ENCODE data around the gene CDSN.

DNA sequence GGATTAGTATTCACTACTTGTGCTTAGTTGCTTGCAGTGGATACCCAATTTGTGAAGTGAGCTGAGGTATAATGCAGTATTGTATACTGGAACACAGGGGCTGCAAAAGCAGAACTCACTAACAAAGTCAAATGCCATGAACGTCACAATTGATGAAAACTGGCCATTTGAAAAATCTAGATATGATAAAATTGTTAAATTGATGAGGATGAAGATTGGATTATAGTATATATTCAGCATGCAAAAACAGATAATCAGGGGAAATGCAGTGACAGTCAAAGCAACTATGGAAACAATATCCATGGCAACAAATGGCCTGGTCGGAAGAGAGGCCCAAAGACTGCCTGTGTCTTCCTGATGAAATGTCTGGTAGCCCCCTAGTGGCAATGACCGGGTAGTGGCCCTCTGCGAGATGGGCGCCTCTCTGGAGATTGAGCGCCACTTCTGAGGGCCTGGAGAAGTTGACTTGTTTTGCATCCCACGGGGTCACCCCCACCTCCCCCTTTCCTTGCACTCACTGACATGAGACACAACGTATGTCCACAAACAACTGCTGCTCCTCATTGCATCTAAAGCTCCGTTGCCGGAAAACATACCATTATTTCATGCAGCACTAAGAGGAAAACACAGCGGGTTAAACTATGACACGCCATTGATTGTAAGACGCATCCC lies 51.4 kb downstream of the CDSN start:
- TF ChIP-seq, protein P1, sequence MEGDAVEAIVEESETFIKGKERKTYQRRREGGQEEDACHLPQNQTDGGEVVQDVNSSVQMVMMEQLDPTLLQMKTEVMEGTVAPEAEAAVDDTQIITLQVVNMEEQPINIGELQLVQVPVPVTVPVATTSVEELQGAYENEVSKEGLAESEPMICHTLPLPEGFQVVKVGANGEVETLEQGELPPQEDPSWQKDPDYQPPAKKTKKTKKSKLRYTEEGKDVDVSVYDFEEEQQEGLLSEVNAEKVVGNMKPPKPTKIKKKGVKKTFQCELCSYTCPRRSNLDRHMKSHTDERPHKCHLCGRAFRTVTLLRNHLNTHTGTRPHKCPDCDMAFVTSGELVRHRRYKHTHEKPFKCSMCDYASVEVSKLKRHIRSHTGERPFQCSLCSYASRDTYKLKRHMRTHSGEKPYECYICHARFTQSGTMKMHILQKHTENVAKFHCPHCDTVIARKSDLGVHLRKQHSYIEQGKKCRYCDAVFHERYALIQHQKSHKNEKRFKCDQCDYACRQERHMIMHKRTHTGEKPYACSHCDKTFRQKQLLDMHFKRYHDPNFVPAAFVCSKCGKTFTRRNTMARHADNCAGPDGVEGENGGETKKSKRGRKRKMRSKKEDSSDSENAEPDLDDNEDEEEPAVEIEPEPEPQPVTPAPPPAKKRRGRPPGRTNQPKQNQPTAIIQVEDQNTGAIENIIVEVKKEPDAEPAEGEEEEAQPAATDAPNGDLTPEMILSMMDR (IDR thresholded peaks at IDR 0.05): peak; percentile 87
- TF ChIP-seq ZFX (IDR thresholded peaks at IDR 0.05; ENCODE audit: borderline replicate concordance): no peak

Data from 22Rv1 (cell line).